Stomach (tissue), 9 donors: ENCODE data around the gene SLC25A20. TPM values are rescaled to one million over a fixed set of nuclear protein-coding genes. Genes with fewer than 3 reads are reported as not detected.

Experiments used
- DNase-seq, 2 donors: peaks; one replicate each; pipeline versions ENCODE4 v3.0.0 to v3.0.0-alpha.2; 2013 to 2019
- H3K27ac ChIP-seq, 5 donors: fragments of 200-600 bp in 4 of 5; sonication (generic) in 4 of 5; one replicate each; pipeline ENCODE4 v1.5.1; 2013 to 2019; ENCODE audit warnings: mild to moderate bottlenecking in 1 of 5, moderate library complexity in 1 of 5
- H3K27me3 ChIP-seq, 3 donors: fragments of 200-600 bp; sonication (generic); one replicate each; pipeline ENCODE4 v1.5.1; 2017 to 2019; ENCODE audit warnings: mixed run types in 1 of 3
- H3K36me3 ChIP-seq, 4 donors: fragments of 200-600 bp; sonication (generic); 1 replicate in 3 of 4; 2 replicates in 1 of 4; pipeline ENCODE4 v1.5.1; 2016 to 2019
- H3K4me1 ChIP-seq, 4 donors: fragments of 200-600 bp; sonication (generic); one replicate each; pipeline ENCODE4 v1.5.1; 2016 to 2019
- H3K4me3 ChIP-seq, 4 donors: fragments of 200-600 bp; sonication (generic) in 3 of 4; one replicate each; pipeline ENCODE4 v1.5.1; 2016 to 2019; ENCODE audit warnings: mild to moderate bottlenecking in 1 of 4
- H3K9me3 ChIP-seq, 4 donors: fragments of 200-600 bp; sonication (generic); one replicate each; pipeline ENCODE4 v1.5.1; 2016 to 2019
- EP300 ChIP-seq: sonication (generic); formaldehyde crosslinking; IDR thresholded peaks from one replicate; pipeline ENCODE4 v1.6.1; 2017; ENCODE audit warnings: antibody characterized with exemption
- POLR2A ChIP-seq, 4 donors: fragments of 450-650 bp; IDR thresholded peaks; one replicate each; pipeline ENCODE4 v1.6.1; 2016; ENCODE audit warnings: antibody characterized with exemption in 4 of 4, control low read depth in 2 of 4, mild to moderate bottlenecking in 1 of 4, moderate library complexity in 1 of 4
- POLR2AphosphoS5 ChIP-seq, 3 donors: sonication (generic); formaldehyde crosslinking; IDR thresholded peaks; one replicate each; pipeline ENCODE4 v1.6.1; 2016; ENCODE audit warnings: antibody characterized with exemption in 3 of 3
- WGBS, 5 donors: extraction: QIAGEN DNeasy Blood & Tissue Kit in 3 of 5; methylation state at CpG; one replicate each; pipeline versions ENCODE4 v1.1.5 to v1.1.7; 2013 to 2018; 5-methylcytosine and 5-hydroxymethylcytosine counted together
- intact Hi-C: fragments of 100-400 bp; cut with DNase I; formaldehyde crosslinking; loops from one replicate; pipeline ENCODE4 v1.15.1; 2023; ENCODE audit warnings: low total_unique reads
- polyA plus RNA-seq, 3 donors: library from polyadenylated mRNA; stranded (reverse); fragments of 200-250 nt; gene quantifications; one replicate each; pipeline ENCODE4 v1.2.3, GENCODE V29; 2013
- total RNA-seq, 5 donors: library from RNA; depleted of rRNA; stranded (reverse); fragments of >200 nt; gene quantifications; one replicate each; pipeline versions ENCODE4 v1.1.0 to v1.2.3, GENCODE V29; 2014 to 2016
- TF ChIP-seq, protein P1 (sequence below), 7 experiments: fragments of 450-650 bp in 4 of 7; fragments of 200-600 bp in 3 of 7; sonication (generic) in 3 of 7; IDR thresholded peaks; one replicate each; pipeline ENCODE4 v1.5.1; 2016 to 2019; ENCODE audit warnings: antibody characterized with exemption in 7 of 7, control low read depth in 2 of 7, mild to moderate bottlenecking in 1 of 7
- donor health status: healthy with polysubstance abuse.
- donor health status: Bipolar disorder and iron deficiency.
- donor health status: healthy.

Gene SLC25A20
- total and polyA plus RNA-seq, 8 donors: 7.5 to 142 (median 18.4) TPM

DNA sequence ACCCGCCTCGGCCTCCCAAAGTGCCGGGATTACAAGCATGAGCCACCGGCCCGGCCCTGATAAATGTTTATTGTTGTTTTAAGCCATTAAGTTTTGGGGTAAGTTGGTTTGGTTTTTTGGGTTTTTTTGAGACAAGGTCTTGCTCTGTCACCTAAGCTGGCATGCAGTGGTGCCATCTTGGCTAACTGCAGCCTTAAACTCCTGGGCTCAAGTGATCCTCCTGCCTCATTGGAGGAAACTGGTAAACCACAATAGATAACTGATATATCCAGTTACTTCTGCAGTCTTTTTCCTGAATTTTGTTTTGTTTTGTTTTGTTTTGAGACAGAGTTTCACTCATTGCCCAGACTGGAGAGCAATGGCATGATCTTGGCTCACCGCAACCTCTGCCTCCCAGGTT lies 4.2 kb downstream of the SLC25A20 start:
- no peak overlapping the region for H3K4me3 ChIP-seq
- H3K9me3 ChIP-seq: no peaks in the 10 kb centered on the region
- peaks cover 0 to 24% (median 23%) of the 10 kb centered on the region in 4 donors for H3K36me3 ChIP-seq
- WGBS, 5 donors: 94 to 99% (median 95%) methylated on average over 6 of the region's 6 CpGs
- intact Hi-C loops: no loop called here
- TF ChIP-seq, protein P1, sequence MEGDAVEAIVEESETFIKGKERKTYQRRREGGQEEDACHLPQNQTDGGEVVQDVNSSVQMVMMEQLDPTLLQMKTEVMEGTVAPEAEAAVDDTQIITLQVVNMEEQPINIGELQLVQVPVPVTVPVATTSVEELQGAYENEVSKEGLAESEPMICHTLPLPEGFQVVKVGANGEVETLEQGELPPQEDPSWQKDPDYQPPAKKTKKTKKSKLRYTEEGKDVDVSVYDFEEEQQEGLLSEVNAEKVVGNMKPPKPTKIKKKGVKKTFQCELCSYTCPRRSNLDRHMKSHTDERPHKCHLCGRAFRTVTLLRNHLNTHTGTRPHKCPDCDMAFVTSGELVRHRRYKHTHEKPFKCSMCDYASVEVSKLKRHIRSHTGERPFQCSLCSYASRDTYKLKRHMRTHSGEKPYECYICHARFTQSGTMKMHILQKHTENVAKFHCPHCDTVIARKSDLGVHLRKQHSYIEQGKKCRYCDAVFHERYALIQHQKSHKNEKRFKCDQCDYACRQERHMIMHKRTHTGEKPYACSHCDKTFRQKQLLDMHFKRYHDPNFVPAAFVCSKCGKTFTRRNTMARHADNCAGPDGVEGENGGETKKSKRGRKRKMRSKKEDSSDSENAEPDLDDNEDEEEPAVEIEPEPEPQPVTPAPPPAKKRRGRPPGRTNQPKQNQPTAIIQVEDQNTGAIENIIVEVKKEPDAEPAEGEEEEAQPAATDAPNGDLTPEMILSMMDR (IDR thresholded peaks at IDR 0.05): no peak
- TF ChIP-seq POLR2AphosphoS5 (IDR thresholded peaks at IDR 0.05) (no peak), POLR2A (IDR thresholded peaks at IDR 0.05) (no peak), EP300 (no peak)
- no peak for DNase-seq
- no peaks in the 10 kb centered on the region for H3K27me3 ChIP-seq
- H3K4me1 ChIP-seq: peaks cover 13 to 29% (median 18%) of the 10 kb centered on the region in 4 donors
- H3K27ac ChIP-seq: no peak overlapping the region

DNA sequence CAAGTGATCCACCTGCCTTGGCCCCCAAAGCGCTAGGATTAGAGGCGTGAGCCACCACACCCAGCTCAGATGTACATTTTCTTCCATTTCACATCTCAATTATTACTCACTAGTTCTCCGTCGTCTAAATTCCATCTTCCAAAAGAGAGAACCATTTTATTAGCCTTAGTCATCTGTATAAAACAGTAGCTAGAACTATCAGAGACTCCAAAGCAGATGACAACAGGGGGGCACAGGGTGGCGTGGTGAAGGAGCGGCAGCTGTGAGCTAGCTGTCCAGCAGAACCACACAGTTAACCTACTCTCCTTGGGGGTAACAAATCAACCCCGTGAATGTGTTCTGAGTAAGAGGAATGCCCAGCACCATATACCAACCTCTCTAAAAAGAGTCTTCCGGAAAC lies 7.1 kb downstream of the SLC25A20 start:
- TF ChIP-seq POLR2AphosphoS5 (IDR thresholded peaks at IDR 0.05) (no peak), POLR2A (IDR thresholded peaks at IDR 0.05) (no peak), EP300 (no peak)
- TF ChIP-seq, protein P1 (IDR thresholded peaks at IDR 0.05): no peak
- Histone ChIP-seq H3K4me3 (no peak overlapping the region), H3K36me3 (peaks cover 0 to 52% (median 44%) of the 10 kb centered on the region in 4 donors), H3K4me1 (peaks cover 0 to 4% (median under 1%) of the 10 kb centered on the region in 4 donors), H3K27ac (no peak overlapping the region), H3K27me3 (no peaks in the 10 kb centered on the region), H3K9me3 (no peaks in the 10 kb centered on the region)
- intact Hi-C loops: no loop called here
- WGBS, 5 donors: 94 to 96% (median 96%) methylated on average over 8 of the region's 8 CpGs
- no peak for DNase-seq

DNA sequence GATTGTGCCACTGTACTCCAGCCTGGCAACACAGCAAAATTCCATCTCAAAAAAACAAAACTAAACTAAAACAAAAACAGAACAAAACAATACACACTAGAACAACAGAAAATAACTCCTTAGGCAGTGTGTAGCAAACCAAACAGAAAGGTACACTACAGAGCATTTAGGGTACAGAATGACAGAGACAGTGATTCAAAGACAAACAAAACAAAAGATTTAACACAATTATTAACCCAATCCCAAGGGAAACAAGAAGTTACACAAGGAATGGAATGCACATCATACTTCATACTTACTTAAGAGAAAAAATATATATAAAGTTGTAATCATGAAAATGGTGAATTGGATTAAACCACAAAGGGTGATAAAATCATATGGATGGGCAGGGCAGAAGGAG lies 12.9 kb downstream of the SLC25A20 start:
- Histone ChIP-seq H3K36me3 (peaks cover 12 to 96% (median 83%) of the 10 kb centered on the region in 4 donors), H3K27me3 (no peaks in the 10 kb centered on the region), H3K27ac (no peak overlapping the region), H3K4me3 (no peak overlapping the region), H3K9me3 (no peaks in the 10 kb centered on the region), H3K4me1 (no peaks in the 10 kb centered on the region)
- DNase-seq: no peak
- TF ChIP-seq EP300 (no peak), POLR2A (IDR thresholded peaks at IDR 0.05) (no peak), POLR2AphosphoS5 (IDR thresholded peaks at IDR 0.05) (no peak)
- TF ChIP-seq, protein P1 (IDR thresholded peaks at IDR 0.05): no peak
- intact Hi-C loops: no loop called here

DNA sequence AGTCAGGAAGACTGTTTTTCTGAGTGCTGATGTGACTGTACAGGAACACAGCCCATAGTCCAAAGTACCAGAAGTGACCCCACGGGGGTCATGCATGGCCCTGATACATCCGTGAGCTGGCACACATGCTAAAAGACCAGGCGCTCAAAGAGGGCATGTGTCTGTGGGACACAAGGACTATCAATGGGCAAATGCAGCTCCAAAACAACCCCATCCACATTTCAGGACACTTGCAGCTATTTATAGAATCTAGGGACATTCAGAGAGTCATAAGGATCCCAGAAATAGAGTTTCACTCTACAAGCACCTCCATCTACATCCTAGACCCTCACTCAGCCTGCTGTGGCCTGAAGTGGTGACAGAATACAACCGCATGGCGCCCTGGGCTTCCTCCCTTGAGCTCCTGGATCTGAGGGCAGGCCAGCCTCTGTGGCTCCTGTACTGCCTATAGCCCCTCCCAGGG lies 17.0 kb downstream of the SLC25A20 start:
- no peak for TF ChIP-seq POLR2AphosphoS5 (IDR thresholded peaks at IDR 0.05)
- TF ChIP-seq POLR2A (IDR thresholded peaks at IDR 0.05): no peak
- TF ChIP-seq, protein P1 (IDR thresholded peaks at IDR 0.05): no peak
- no peak for TF ChIP-seq EP300
- no peak overlapping the region for H3K27ac ChIP-seq
- H3K27me3 ChIP-seq: no peaks in the 10 kb centered on the region
- 90 to 96% (median 96%) methylated on average over 5 of the region's 5 CpGs for WGBS, 5 donors
- H3K4me1 ChIP-seq: no peaks in the 10 kb centered on the region
- H3K36me3 ChIP-seq: peaks cover 14 to 90% (median 89%) of the 10 kb centered on the region in 4 donors
- no peak for DNase-seq
- no peak overlapping the region for H3K4me3 ChIP-seq
- H3K9me3 ChIP-seq: no peaks in the 10 kb centered on the region
- intact Hi-C loops: no loop called here
